Neutrophil (primary cell): ENCODE results near the gene ACOT2.
"Not testable (repeated sequence)": the region's sequence is repeated elsewhere in the genome, so short reads cannot be mapped to it uniquely, and the experiment has no call there.

Experiments
- H3K27ac ChIP-seq: fragments of 200-600 bp; sonication (generic); 2 replicates; pipeline ENCODE4 v1.5.1; 2016; ENCODE audit warnings: mild to moderate bottlenecking, moderate library complexity
- H3K27me3 ChIP-seq: fragments of 200-600 bp; sonication (generic); 2 replicates; pipeline ENCODE4 v1.6.0; 2016; ENCODE audit warnings: mild to moderate bottlenecking
- H3K36me3 ChIP-seq: fragments of 200-600 bp; sonication (generic); 2 replicates; pipeline ENCODE4 v1.5.1; 2017
- H3K4me1 ChIP-seq, 2 experiments: fragments of 200-600 bp in 1 of 2; sonication (generic) in 1 of 2; 1 replicate in 1 of 2; 2 replicates in 1 of 2; pipeline versions ENCODE4 v1.5.1 to v1.6.1; 2013 to 2016; ENCODE audit warnings: low read depth in 1 of 2, low read length in 1 of 2, mild to moderate bottlenecking in 1 of 2, moderate library complexity in 1 of 2; ENCODE audit not compliant: control insufficient read depth in 1 of 2, insufficient read depth in 1 of 2
- H3K4me3 ChIP-seq, 2 experiments: fragments of 200-600 bp in 1 of 2; sonication (generic) in 1 of 2; 1 replicate in 1 of 2; 2 replicates in 1 of 2; pipeline ENCODE4 v1.5.1; 2013 to 2016; ENCODE audit warnings: low read depth in 1 of 2, low read length in 1 of 2, mild to moderate bottlenecking in 1 of 2, moderate library complexity in 1 of 2
- H3K9me3 ChIP-seq: fragments of 200-600 bp; sonication (generic); 2 replicates; pipeline ENCODE4 v1.5.1; 2016
- CTCF ChIP-seq: fragments of 200-600 bp; sonication (generic); IDR thresholded peaks from 2 replicates; pipeline ENCODE4 v1.5.1; 2016; ENCODE audit warnings: antibody characterized with exemption

The ACOT2 gene

GRCh38 chr14:73569185-73569958, at the start of gene ACOT2:
ACOT2 (plus strand) TSS chr14:73569213; CDS start chr14:73569241, 28 bp downstream.
- Histone ChIP-seq H3K4me1 (peaks cover 13% of the 10 kb centered on the region in 2 experiments), H3K4me3 (peak within 1 kb of the TSS; percentile 57 to 62)
- not testable (repeated sequence) for H3K27me3 ChIP-seq, H3K9me3 ChIP-seq, H3K27ac ChIP-seq, H3K36me3 ChIP-seq

GRCh38 chr14:73521229-73521628, 47.8 kb upstream of the ACOT2 start:
- no peak for TF ChIP-seq CTCF
- Histone ChIP-seq H3K27me3 (no peaks in the 10 kb centered on the region), H3K36me3 (no peaks in the 10 kb centered on the region), H3K9me3 (no peaks in the 10 kb centered on the region), H3K27ac (no peak overlapping the region), H3K4me1 (no peaks in the 10 kb centered on the region), H3K4me3 (no peak overlapping the region)

- H3K4me1 ChIP-seq = no peaks in the 10 kb centered on the region
- H3K36me3 ChIP-seq = no peaks in the 10 kb centered on the region
- no peaks in the 10 kb centered on the region for H3K27me3 ChIP-seq
- no peaks in the 10 kb centered on the region for H3K9me3 ChIP-seq
- no peak overlapping the region for H3K4me3 ChIP-seq
- H3K27ac ChIP-seq = no peak overlapping the region
- no peak for TF ChIP-seq CTCF
Measured at GRCh38 chr14:73524493-73524892, 44.5 kb upstream of the ACOT2 start.

- Histone ChIP-seq H3K36me3 (no peaks in the 10 kb centered on the region), H3K27me3 (no peaks in the 10 kb centered on the region), H3K4me3 (no peak overlapping the region), H3K4me1 (no peaks in the 10 kb centered on the region), H3K27ac (no peak overlapping the region), H3K9me3 (no peaks in the 10 kb centered on the region)
- no peak for TF ChIP-seq CTCF
Measured at GRCh38 chr14:73526036-73526984, 42.7 kb upstream of the ACOT2 start.

- H3K27me3 ChIP-seq, H3K4me1 ChIP-seq, H3K27ac ChIP-seq, H3K9me3 ChIP-seq, H3K4me3 ChIP-seq, H3K36me3 ChIP-seq: not testable (repeated sequence)
Measured at GRCh38 chr14:73529356-73529755, 39.7 kb upstream of the ACOT2 start.

GRCh38 chr14:73531971-73532370, 37.0 kb upstream of the ACOT2 start:
- H3K36me3 ChIP-seq, H3K9me3 ChIP-seq, H3K4me1 ChIP-seq, H3K4me3 ChIP-seq, H3K27me3 ChIP-seq, H3K27ac ChIP-seq: not testable (repeated sequence)

- peak overlapping the region; percentile 27 to 45 for H3K4me3 ChIP-seq
- not testable (repeated sequence) for H3K36me3 ChIP-seq, H3K9me3 ChIP-seq, H3K27ac ChIP-seq, H3K27me3 ChIP-seq
- H3K4me1 ChIP-seq = peaks cover 0 to 13% of the 10 kb centered on the region in 2 experiments
Measured at GRCh38 chr14:73537244-73538045, 31.6 kb upstream of the ACOT2 start.

GRCh38 chr14:73539017-73539416, 30.0 kb upstream of the ACOT2 start:
- H3K36me3 ChIP-seq, H3K27me3 ChIP-seq, H3K27ac ChIP-seq, H3K9me3 ChIP-seq, H3K4me3 ChIP-seq: not testable (repeated sequence)
- H3K4me1 ChIP-seq = peaks cover 0 to 13% of the 10 kb centered on the region in 2 experiments

GRCh38 chr14:73542961-73543360, 26.1 kb upstream of the ACOT2 start:
- H3K4me3 ChIP-seq, H3K4me1 ChIP-seq, H3K27me3 ChIP-seq, H3K9me3 ChIP-seq, H3K27ac ChIP-seq, H3K36me3 ChIP-seq: not testable (repeated sequence)

GRCh38 chr14:73545353-73545752, 23.7 kb upstream of the ACOT2 start:
- not testable (repeated sequence) for H3K27me3 ChIP-seq, H3K4me1 ChIP-seq, H3K4me3 ChIP-seq, H3K27ac ChIP-seq, H3K36me3 ChIP-seq, H3K9me3 ChIP-seq
